ENCODE results near the gene IER2.

DNA sequence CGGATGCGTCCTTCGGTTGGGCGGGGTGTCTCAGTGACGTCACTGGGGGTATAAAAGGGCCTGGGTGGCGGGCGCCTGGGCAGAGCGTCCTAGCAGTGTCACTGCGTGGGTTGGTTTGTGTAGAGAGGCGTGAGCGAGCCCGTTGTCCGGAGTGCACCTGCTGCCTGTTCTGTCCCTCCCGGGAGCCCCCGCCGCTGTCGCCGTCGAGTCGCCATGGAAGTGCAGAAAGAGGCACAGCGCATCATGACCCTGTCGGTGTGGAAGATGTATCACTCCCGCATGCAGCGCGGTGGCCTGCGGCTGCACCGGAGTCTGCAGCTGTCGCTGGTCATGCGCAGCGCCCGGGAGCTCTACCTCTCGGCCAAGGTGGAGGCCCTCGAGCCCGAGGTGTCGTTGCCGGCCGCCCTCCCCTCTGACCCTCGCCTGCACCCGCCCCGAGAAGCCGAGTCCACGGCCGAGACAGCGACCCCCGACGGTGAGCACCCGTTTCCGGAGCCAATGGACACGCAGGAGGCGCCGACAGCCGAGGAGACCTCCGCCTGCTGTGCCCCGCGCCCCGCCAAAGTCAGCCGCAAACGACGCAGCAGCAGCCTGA lies 2.9 kb downstream of the IER2 start:
- TF ChIP-seq, protein P1, sequence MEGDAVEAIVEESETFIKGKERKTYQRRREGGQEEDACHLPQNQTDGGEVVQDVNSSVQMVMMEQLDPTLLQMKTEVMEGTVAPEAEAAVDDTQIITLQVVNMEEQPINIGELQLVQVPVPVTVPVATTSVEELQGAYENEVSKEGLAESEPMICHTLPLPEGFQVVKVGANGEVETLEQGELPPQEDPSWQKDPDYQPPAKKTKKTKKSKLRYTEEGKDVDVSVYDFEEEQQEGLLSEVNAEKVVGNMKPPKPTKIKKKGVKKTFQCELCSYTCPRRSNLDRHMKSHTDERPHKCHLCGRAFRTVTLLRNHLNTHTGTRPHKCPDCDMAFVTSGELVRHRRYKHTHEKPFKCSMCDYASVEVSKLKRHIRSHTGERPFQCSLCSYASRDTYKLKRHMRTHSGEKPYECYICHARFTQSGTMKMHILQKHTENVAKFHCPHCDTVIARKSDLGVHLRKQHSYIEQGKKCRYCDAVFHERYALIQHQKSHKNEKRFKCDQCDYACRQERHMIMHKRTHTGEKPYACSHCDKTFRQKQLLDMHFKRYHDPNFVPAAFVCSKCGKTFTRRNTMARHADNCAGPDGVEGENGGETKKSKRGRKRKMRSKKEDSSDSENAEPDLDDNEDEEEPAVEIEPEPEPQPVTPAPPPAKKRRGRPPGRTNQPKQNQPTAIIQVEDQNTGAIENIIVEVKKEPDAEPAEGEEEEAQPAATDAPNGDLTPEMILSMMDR (IDR thresholded peaks at IDR 0.05 in 2 of 3, conservative IDR thresholded peaks at IDR 0.05 in 1 of 3; ENCODE audit: borderline replicate concordance in 1 of 3, insufficient read depth in 1 of 3, low read depth in 2 of 3, low read length in 2 of 3) = 0 out of 6 replicates have a peak, but pooled peaks of 1 of the 3 experiments have one; percentile 2
- no peak for TF ChIP-seq EZH2 (IDR thresholded peaks at IDR 0.05)
- TF ChIP-seq YY1 (IDR thresholded peaks at IDR 0.05; ENCODE audit: extremely low read depth, insufficient replicate concordance, low read depth, low read length) = peak; percentile 64
- TF ChIP-seq, protein P2, sequence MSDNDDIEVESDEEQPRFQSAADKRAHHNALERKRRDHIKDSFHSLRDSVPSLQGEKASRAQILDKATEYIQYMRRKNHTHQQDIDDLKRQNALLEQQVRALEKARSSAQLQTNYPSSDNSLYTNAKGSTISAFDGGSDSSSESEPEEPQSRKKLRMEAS (IDR thresholded peaks at IDR 0.05) = no peak
- peak; percentile 100 for TF ChIP-seq POLR2AphosphoS5 (IDR thresholded peaks at IDR 0.05; ENCODE audit: low read depth, low read length)
- TF ChIP-seq SIN3A (IDR thresholded peaks at IDR 0.05; ENCODE audit: low read depth) = no peak
- TF ChIP-seq ZFX (IDR thresholded peaks at IDR 0.05) = 0 out of 2 replicates have a peak, but pooled peaks have one; percentile 5
- TF ChIP-seq EZH2phosphoT487 (IDR thresholded peaks at IDR 0.05; ENCODE audit: borderline replicate concordance) = no peak

All from HCT116 (cell line).